ENCODE measurements around the gene MRPS10.
"Not testable (repeated sequence)": the region's sequence is repeated elsewhere in the genome, so short reads cannot be mapped to it uniquely, and the experiment has no call there.

Gene MRPS10

DNA sequence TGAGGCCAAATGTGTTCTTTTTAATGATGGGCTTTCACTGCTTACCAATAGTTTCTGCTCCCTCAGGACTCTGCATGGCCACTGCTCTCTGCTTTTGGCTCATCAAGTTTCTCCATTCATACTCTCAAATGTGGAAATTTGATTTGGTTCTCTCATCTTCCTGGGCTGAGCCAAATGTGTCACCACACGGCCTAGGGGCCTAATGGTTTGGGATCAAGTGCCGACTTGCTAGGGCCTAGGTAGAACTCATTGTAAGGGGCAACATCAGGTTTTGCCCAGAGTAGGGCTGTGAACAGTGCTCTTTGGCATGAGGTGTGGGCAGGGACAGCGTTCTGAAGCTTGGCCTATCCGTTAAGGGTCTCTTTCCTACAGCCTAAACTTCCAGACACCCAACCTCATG, 3.9 kb upstream of the MRPS10 start:
- Histone ChIP-seq H3K9me3 (no peaks in the 10 kb centered on the region), H3K4me3 (no peak overlapping the region), H3K4me1 (peaks cover 0 to 7% (median 3%) of the 10 kb centered on the region in 4 donors), H3K27ac (no peak overlapping the region), H3K36me3 (no peaks in the 10 kb centered on the region), H3K27me3 (no peaks in the 10 kb centered on the region)
- intact Hi-C loops (cut with DNase I; ENCODE audit: low total_unique reads), result loop anchor here (10.0 kb wide), 1 partner anchor 287 kb away; no protein-coding TSS in a partner anchor
- TF ChIP-seq, protein P1, sequence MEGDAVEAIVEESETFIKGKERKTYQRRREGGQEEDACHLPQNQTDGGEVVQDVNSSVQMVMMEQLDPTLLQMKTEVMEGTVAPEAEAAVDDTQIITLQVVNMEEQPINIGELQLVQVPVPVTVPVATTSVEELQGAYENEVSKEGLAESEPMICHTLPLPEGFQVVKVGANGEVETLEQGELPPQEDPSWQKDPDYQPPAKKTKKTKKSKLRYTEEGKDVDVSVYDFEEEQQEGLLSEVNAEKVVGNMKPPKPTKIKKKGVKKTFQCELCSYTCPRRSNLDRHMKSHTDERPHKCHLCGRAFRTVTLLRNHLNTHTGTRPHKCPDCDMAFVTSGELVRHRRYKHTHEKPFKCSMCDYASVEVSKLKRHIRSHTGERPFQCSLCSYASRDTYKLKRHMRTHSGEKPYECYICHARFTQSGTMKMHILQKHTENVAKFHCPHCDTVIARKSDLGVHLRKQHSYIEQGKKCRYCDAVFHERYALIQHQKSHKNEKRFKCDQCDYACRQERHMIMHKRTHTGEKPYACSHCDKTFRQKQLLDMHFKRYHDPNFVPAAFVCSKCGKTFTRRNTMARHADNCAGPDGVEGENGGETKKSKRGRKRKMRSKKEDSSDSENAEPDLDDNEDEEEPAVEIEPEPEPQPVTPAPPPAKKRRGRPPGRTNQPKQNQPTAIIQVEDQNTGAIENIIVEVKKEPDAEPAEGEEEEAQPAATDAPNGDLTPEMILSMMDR (IDR thresholded peaks at IDR 0.05), result no peak
- no peak for DNase-seq

DNA sequence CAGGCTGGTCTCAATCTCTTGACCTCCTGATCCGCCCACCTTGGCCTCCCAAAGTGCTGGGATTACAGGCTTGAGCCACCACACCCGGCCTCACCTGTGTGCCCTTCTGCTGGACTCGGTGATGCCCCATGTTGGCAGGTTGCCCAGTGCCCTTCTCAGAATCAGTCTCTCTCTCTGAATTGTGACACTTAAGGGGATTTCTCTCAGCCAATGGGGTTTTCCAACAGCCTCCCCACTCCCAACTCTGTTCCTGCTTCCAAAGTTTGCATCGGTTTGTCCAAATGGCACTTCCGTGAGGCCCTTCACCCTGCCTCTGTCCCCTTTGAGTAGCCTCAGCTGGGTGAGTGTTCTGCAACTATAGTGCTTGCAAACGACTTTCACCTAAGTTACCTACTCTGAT, 3.1 kb upstream of the MRPS10 start:
- H3K27ac ChIP-seq, result no peak overlapping the region
- intact Hi-C loops (cut with DNase I; ENCODE audit: low total_unique reads), result loop anchor here (10.0 kb wide), 1 partner anchor 286 kb away; no protein-coding TSS in a partner anchor
- DNase-seq, result no peak
- no peaks in the 10 kb centered on the region for H3K36me3 ChIP-seq
- TF ChIP-seq, protein P1 (IDR thresholded peaks at IDR 0.05), result no peak
- no peaks in the 10 kb centered on the region for H3K27me3 ChIP-seq
- no peak overlapping the region for H3K4me3 ChIP-seq
- no peaks in the 10 kb centered on the region for H3K9me3 ChIP-seq
- peaks cover 0 to 13% (median 5%) of the 10 kb centered on the region in 4 donors for H3K4me1 ChIP-seq

DNA sequence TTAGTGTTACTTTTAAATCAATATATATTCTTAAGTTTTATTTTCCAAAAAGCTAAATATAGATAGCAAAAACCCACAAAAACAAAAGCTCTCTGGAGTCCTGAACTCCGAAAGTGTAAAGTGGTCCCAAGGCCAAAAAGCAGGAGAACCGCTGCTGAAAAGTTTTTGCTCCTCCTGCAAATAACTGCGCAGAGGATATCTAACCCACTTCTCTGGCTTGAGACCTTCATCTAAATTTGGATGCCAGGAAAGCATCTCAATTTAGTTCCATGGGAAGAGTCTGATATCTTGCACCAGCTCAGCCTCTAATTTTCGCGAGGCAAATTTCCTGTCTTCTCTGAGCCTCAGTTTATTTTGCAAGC, 523 bp downstream of the MRPS10 start:
- H3K27me3 ChIP-seq, result no peaks in the 10 kb centered on the region
- TF ChIP-seq, protein P1 (IDR thresholded peaks at IDR 0.05), result no peak
- H3K27ac ChIP-seq, result peak overlapping the region; percentile 71 to 82
- H3K4me1 ChIP-seq, result peaks cover 0 to 21% (median 7%) of the 10 kb centered on the region in 4 donors
- peaks cover 13 to 21% (median 16%) of the 10 kb centered on the region in 3 donors for H3K36me3 ChIP-seq
- H3K4me3 ChIP-seq, result peak overlapping the region; percentile 71 to 74
- H3K9me3 ChIP-seq, result no peaks in the 10 kb centered on the region
- no peak for DNase-seq
- intact Hi-C loops (cut with DNase I; ENCODE audit: low total_unique reads), result loop anchor here (5.0 to 10.0 kb wide), 3 partner anchors 142 to 432 kb away; partner anchors contain the start of genes PRICKLE4 and TOMM6

DNA sequence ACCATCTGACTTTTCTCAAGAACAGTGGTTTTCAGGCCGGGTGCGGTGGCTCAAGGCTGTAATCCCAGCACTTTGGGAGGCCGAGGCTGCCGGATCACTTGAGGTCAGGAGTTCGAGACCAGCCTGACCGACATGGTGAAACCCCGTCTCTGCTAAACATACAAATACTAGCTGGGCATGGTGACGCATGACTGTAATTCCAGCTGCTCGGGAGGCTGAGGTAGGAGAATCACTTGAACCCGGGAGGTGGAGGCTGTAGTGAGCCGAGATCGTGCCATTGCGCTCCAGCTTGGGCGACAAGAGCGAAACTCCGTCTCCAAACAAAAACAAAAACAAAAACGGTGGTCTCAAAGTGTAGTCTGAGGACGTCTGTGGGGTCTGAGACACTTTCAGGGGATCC, 1.2 kb downstream of the MRPS10 start:
- H3K4me1 ChIP-seq, result peaks cover 0 to 21% (median 7%) of the 10 kb centered on the region in 4 donors
- intact Hi-C loops (cut with DNase I; ENCODE audit: low total_unique reads), result loop anchor here (5.0 to 10.0 kb wide), 3 partner anchors 142 to 432 kb away; partner anchors contain the start of genes PRICKLE4 and TOMM6
- peak overlapping the region in 1 of 2 donors; percentile 82 for H3K27ac ChIP-seq
- H3K27me3 ChIP-seq, DNase-seq, H3K9me3 ChIP-seq: not testable (repeated sequence)
- peaks cover 20 to 28% (median 23%) of the 10 kb centered on the region in 3 donors for H3K36me3 ChIP-seq
- H3K4me3 ChIP-seq, result peak overlapping the region; percentile 71 to 74

DNA sequence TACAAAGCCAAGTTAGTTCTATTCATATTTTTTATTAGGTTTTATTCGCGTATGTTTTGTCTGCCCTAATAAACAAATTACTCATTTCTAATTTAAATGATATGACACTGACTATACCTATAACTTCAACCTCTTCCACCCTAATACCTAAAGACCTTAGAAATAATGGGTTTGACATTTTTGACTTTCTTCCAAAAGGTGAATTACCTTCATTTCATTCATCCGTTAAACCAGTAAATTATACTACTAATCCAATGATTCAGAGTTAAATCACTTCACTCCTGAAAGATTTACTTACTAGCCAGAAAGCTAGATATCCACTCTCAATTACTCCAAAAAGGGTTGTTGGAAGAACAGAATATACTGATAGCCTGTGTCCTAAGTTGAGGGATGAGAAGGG, 5.2 kb downstream of the MRPS10 start:
- H3K4me1 ChIP-seq, result peaks cover 0 to 21% (median 7%) of the 10 kb centered on the region in 4 donors
- no peak overlapping the region for H3K27ac ChIP-seq
- TF ChIP-seq, protein P1 (IDR thresholded peaks at IDR 0.05), result no peak
- no peak overlapping the region for H3K4me3 ChIP-seq
- H3K36me3 ChIP-seq, result peaks cover 56 to 65% (median 58%) of the 10 kb centered on the region in 3 donors
- DNase-seq, result no peak
- intact Hi-C loops (cut with DNase I; ENCODE audit: low total_unique reads), result loop anchor here (10.0 kb wide), 2 partner anchors 138 to 428 kb away; partner anchors contain the start of genes PRICKLE4 and TOMM6
- H3K27me3 ChIP-seq, result no peaks in the 10 kb centered on the region
- no peaks in the 10 kb centered on the region for H3K9me3 ChIP-seq

DNA sequence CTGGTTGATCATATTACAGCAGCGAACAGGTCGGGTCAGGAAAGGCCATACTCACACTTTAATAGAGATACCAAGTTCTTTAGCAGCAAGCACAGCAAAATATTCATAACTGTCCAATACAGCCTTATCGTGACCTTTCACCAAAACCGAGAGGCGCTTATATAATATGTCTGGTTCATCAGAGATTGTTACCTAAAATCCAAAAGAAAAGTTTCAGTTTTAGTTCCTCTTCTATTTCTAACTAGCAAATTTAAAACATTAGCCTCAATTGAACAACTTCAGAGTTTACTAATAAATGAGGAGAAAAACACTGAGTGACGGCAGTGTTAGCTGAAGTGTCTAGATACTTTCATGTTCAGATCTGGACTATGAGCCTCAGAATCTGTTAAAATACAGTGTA, 5.9 kb downstream of the MRPS10 start:
- Histone ChIP-seq H3K27ac (no peak overlapping the region), H3K4me3 (no peak overlapping the region), H3K36me3 (peaks cover 57 to 70% (median 58%) of the 10 kb centered on the region in 3 donors), H3K27me3 (no peaks in the 10 kb centered on the region), H3K4me1 (peaks cover 0 to 16% (median 6%) of the 10 kb centered on the region in 4 donors), H3K9me3 (no peaks in the 10 kb centered on the region)
- intact Hi-C loops (cut with DNase I; ENCODE audit: low total_unique reads), result loop anchor here (10.0 kb wide), 2 partner anchors 137 to 427 kb away; partner anchors contain the start of genes PRICKLE4 and TOMM6
- DNase-seq, result no peak
- TF ChIP-seq, protein P1 (IDR thresholded peaks at IDR 0.05), result no peak

Measured in tibial artery (tissue), 4 donors.